SK-N-SH (cell line): ENCODE results near the gene ANO2. TPM values are rescaled to one million over a fixed set of nuclear protein-coding genes. Genes with fewer than 3 reads are reported as not detected.

ENCODE experiments used
- CTCF ChIA-PET: fragments of 300-600, 350-600 bp; formaldehyde crosslinking; extraction: SDS; loops from one replicate; lab custom pipeline; 2021; lab: Yijun Ruan, JAX
- POLR2A ChIA-PET: fragments of 350-600 bp; sonication (Branson Sonifier 250); formaldehyde crosslinking; extraction: SDS; loops from one replicate; lab custom pipeline; 2020; ENCODE audit warnings: antibody characterized with exemption, inconsistent platforms; lab: Yijun Ruan, JAX
- DNase-seq: peaks from one replicate; pipeline ENCODE4 v3.0.0; 2012
- H2AFZ ChIP-seq: fragments of 200-600 bp; sonication (generic); 2 replicates; pipeline ENCODE4 v1.8.1; 2016; ENCODE audit warnings: antibody characterized with exemption, mild to moderate bottlenecking, low read depth
- H3F3A ChIP-seq: fragments of 200-600 bp; sonication (generic); replicated peaks from 2 replicates; pipeline ENCODE3; 2016; ENCODE audit warnings: antibody characterized with exemption, mild to moderate bottlenecking; ENCODE audit not compliant: insufficient read depth
- H3K27ac ChIP-seq, 2 experiments: fragments of 200-500 bp in 1 of 2; fragments of 200-600 bp in 1 of 2; sonication (Bioruptor generic) in 1 of 2; sonication (generic), shearing (Covaris generic) in 1 of 2; 2 replicates each; pipeline versions ENCODE4 v1.5.1 to v1.6.1; 2014 to 2016; ENCODE audit warnings: low read depth in 2 of 2, inconsistent platforms in 1 of 2, low read length in 1 of 2, mild to moderate bottlenecking in 1 of 2, mixed read lengths in 1 of 2
- H3K27me3 ChIP-seq: fragments of 200-600 bp; sonication (generic), shearing (Covaris generic); 2 replicates; pipeline ENCODE4 v1.6.1; 2016; ENCODE audit warnings: mixed run types; ENCODE audit not compliant: insufficient read depth
- H3K36me3 ChIP-seq, 2 experiments: fragments of 200-500 bp in 1 of 2; fragments of 200-600 bp in 1 of 2; sonication (Bioruptor generic) in 1 of 2; sonication (generic) in 1 of 2; replicated peaks in 1 of 2; 2 replicates each; pipeline versions ENCODE3 to v1.5.1; 2014 to 2016; ENCODE audit warnings: low read length in 1 of 2, mild to moderate bottlenecking in 1 of 2; ENCODE audit not compliant: insufficient read depth in 2 of 2, control insufficient read depth in 1 of 2
- H3K4me1 ChIP-seq, 2 experiments: fragments of 200-500 bp in 1 of 2; fragments of 200-600 bp in 1 of 2; sonication (Bioruptor generic) in 1 of 2; sonication (generic), shearing (Covaris generic) in 1 of 2; 2 replicates each; pipeline versions ENCODE4 v1.5.1 to v1.6.1; 2014 to 2016; ENCODE audit warnings: low read depth in 1 of 2, low read length in 1 of 2, mixed run types in 1 of 2; ENCODE audit not compliant: insufficient read depth in 2 of 2, control insufficient read depth in 1 of 2
- H3K4me2 ChIP-seq: fragments of 200-600 bp; sonication (generic), shearing (Covaris generic); 2 replicates; pipeline ENCODE4 v1.6.1; 2017; ENCODE audit warnings: mixed run types
- H3K4me3 ChIP-seq, 2 experiments: fragments of 200-500 bp in 1 of 2; fragments of 200-600 bp in 1 of 2; sonication (Bioruptor generic) in 1 of 2; sonication (generic), shearing (Covaris generic) in 1 of 2; 2 replicates each; pipeline versions ENCODE4 v1.5.1 to v1.8.1; 2014 to 2016; ENCODE audit warnings: low read depth in 2 of 2, inconsistent platforms in 1 of 2, low read length in 1 of 2, mild to moderate bottlenecking in 1 of 2, mixed read lengths in 1 of 2, moderate library complexity in 1 of 2
- H3K79me2 ChIP-seq: fragments of 200-600 bp; sonication (generic); 2 replicates; pipeline ENCODE4 v1.8.1; 2017; ENCODE audit warnings: mild to moderate bottlenecking; ENCODE audit not compliant: insufficient read depth
- H3K9ac ChIP-seq: fragments of 200-600 bp; sonication (generic); 2 replicates; pipeline ENCODE4 v1.6.1; 2017; ENCODE audit warnings: mixed run types
- H3K9me2 ChIP-seq: fragments of 200-600 bp; sonication (generic); 2 replicates; pipeline ENCODE4 v1.6.1; 2017; ENCODE audit warnings: mixed run types
- H3K9me3 ChIP-seq: fragments of 200-600 bp; sonication (generic); 2 replicates; pipeline ENCODE4 v1.6.1; 2017; ENCODE audit warnings: mixed run types, mild to moderate bottlenecking, moderate library complexity
- H4K20me1 ChIP-seq: fragments of 200-600 bp; sonication (generic); 2 replicates; pipeline ENCODE4 v1.6.1; 2017; ENCODE audit warnings: mild to moderate bottlenecking, mixed run types; ENCODE audit not compliant: insufficient read depth
- CHD2 ChIP-seq: fragments of 150-350 bp; IDR thresholded peaks from 2 replicates; pipeline ENCODE4 v1.6.1; 2018; ENCODE audit warnings: low read length; ENCODE audit not compliant: partially characterized antibody
- ELF1 ChIP-seq: IDR thresholded peaks from 2 replicates; pipeline ENCODE4 v1.4.0; 2012
- EZH2phosphoT487 ChIP-seq: fragments of 200-600 bp; sonication (generic); IDR thresholded peaks from 2 replicates; pipeline ENCODE4 v1.6.1; 2017; ENCODE audit warnings: low read depth, mixed run types, mild to moderate bottlenecking, antibody characterized with exemption, moderate library complexity, borderline replicate concordance
- FOXJ3 ChIP-seq: sonication (generic); formaldehyde crosslinking; IDR thresholded peaks from 2 replicates; pipeline ENCODE4 v1.5.1; 2020; ENCODE audit warnings: mild to moderate bottlenecking, missing genetic modification reagents
- GABPA ChIP-seq: IDR thresholded peaks from 2 replicates; pipeline ENCODE4 v1.4.0; 2012; ENCODE audit warnings: low read depth, mild to moderate bottlenecking
- JUND ChIP-seq: IDR thresholded peaks from 2 replicates; pipeline ENCODE4 v1.4.0; 2012
- NFIC ChIP-seq: IDR thresholded peaks from 2 replicates; pipeline ENCODE4 v1.4.0; 2012; ENCODE audit warnings: borderline replicate concordance
- NRF1 ChIP-seq: IDR thresholded peaks from 2 replicates; pipeline ENCODE4 v1.6.1; 2012; ENCODE audit warnings: low read depth, mild to moderate bottlenecking, low read length
- POLR2AphosphoS5 ChIP-seq: IDR thresholded peaks from 2 replicates; pipeline ENCODE4 v1.6.1; 2012; ENCODE audit warnings: low read depth, low read length
- RCOR1 ChIP-seq: fragments of 150-350 bp; IDR thresholded peaks from 2 replicates; pipeline ENCODE4 v1.6.1; 2017; ENCODE audit warnings: antibody characterized with exemption, low read length
- RFX5 ChIP-seq: IDR thresholded peaks from 2 replicates; pipeline ENCODE4 v1.6.1; 2012; ENCODE audit warnings: mild to moderate bottlenecking, improper control_type of control experiment, low read length
- RXRA ChIP-seq: IDR thresholded peaks from 2 replicates; pipeline ENCODE4 v1.4.0; 2012; ENCODE audit warnings: low read depth, mild to moderate bottlenecking, borderline replicate concordance
- SIN3A ChIP-seq: IDR thresholded peaks from 2 replicates; pipeline ENCODE4 v1.6.1; 2012; ENCODE audit warnings: low read depth, mild to moderate bottlenecking, low read length, moderate library complexity, borderline replicate concordance
- SMC3 ChIP-seq: IDR thresholded peaks from 2 replicates; pipeline ENCODE4 v1.6.1; 2012; ENCODE audit warnings: low read depth, low read length, improper control_type of control experiment
- TAF1 ChIP-seq: IDR thresholded peaks from 2 replicates; pipeline ENCODE4 v1.6.1; 2012; ENCODE audit warnings: low read depth, mild to moderate bottlenecking, low read length, moderate library complexity, borderline replicate concordance
- WGBS: methylation state at CpG from one replicate; pipeline ENCODE4 v1.1.6; 2017; ENCODE audit warnings: low lambda C conversion rate; 5-methylcytosine and 5-hydroxymethylcytosine counted together
- polyA plus RNA-seq, 3 experiments: library from polyadenylated mRNA; depleted of rRNA; stranded (reverse); fragments of >200 nt; gene quantifications; 2 replicates each; pipeline ENCODE4 v1.2.3, GENCODE V29; 2012
- TF ChIP-seq, protein P1 (sequence below): fragments of 150-350 bp; IDR thresholded peaks from 2 replicates; pipeline ENCODE4 v1.6.1; 2017; ENCODE audit warnings: antibody characterized with exemption, low read length, low read depth, borderline replicate concordance
- TF ChIP-seq, protein P2 (sequence below): IDR thresholded peaks from 2 replicates; pipeline ENCODE4 v1.4.0; 2012; ENCODE audit warnings: low read depth

The ANO2 gene
- polyA plus RNA-seq, 1 of the 3 experiments (the other 2 are of a cell fraction) = not detected

- TF ChIP-seq, protein P1, sequence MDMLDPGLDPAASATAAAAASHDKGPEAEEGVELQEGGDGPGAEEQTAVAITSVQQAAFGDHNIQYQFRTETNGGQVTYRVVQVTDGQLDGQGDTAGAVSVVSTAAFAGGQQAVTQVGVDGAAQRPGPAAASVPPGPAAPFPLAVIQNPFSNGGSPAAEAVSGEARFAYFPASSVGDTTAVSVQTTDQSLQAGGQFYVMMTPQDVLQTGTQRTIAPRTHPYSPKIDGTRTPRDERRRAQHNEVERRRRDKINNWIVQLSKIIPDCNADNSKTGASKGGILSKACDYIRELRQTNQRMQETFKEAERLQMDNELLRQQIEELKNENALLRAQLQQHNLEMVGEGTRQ = no peak
Measured at GRCh38 chr12:5988088-5988487, 43.0 kb upstream of the ANO2 start (continued).

GRCh38 chr12:5987573-5987972 is 42.5 kb upstream of the ANO2 start:
- Histone ChIP-seq H2AFZ (no peak overlapping the region), H3F3A (no peaks in the 10 kb centered on the region), H3K79me2 (no peaks in the 10 kb centered on the region), H3K27ac (no peak overlapping the region), H3K9me2 (no peaks in the 10 kb centered on the region), H3K9me3 (no peaks in the 10 kb centered on the region), H3K27me3 (no peaks in the 10 kb centered on the region; the same call in 1 of the 2 replicates), H3K36me3 (no peaks in the 10 kb centered on the region), H4K20me1 (no peaks in the 10 kb centered on the region), H3K9ac (no peak overlapping the region), H3K4me1 (peaks cover 0 to 3% of the 10 kb centered on the region in 2 experiments; a peak in 1 of 4 replicates)
- WGBS = 42% methylated on average over 5 of the region's 5 CpGs
- DNase-seq = no peak
- TF ChIP-seq RXRA = no peak
- TF ChIP-seq GABPA = no peak
- TF ChIP-seq, all 33 proteins: peak for 0
- H3K4me2 ChIP-seq = no peak overlapping the region
- ChIA-PET CTCF (interaction anchor here (0.9 to 9.0 kb wide), 24 partner anchors 8 to 504 kb away, joined by 3 to 334 read pairs (median 13); partner anchors contain the start of gene CD9), POLR2A (interaction anchor here (0.7 kb wide), 1 partner anchor 167 kb away, joined by 3 read pairs; no protein-coding TSS in a partner anchor)
- no peak overlapping the region for H3K4me3 ChIP-seq

DNA sequence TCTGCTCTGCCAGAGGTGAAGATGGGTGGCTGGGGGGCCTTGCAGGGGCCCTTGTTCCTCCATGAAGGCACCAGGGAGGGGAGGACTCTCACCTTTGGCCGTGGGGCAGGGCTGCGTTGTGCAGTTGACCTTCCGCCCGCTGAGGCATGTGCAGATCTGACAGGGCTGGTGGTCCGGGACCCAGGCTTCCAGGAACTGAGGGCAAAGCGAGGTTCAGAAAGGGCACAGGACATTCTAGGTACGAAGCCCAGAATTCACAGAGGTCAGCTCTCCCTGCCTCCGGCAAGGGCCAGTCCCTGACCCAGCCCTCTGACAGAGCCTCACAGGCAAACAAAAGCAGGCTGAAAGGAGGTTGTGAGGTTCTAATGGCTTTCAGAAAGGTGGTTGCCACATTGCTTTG is 40.4 kb upstream of the ANO2 start:
- Histone ChIP-seq H3F3A (no peaks in the 10 kb centered on the region), H2AFZ (no peak overlapping the region), H4K20me1 (no peaks in the 10 kb centered on the region), H3K4me2 (no peak overlapping the region), H3K9ac (no peak overlapping the region), H3K4me1 (peaks cover 0 to 3% of the 10 kb centered on the region in 2 experiments; a peak in 1 of 4 replicates), H3K9me2 (no peaks in the 10 kb centered on the region), H3K9me3 (no peaks in the 10 kb centered on the region), H3K36me3 (no peaks in the 10 kb centered on the region), H3K79me2 (no peaks in the 10 kb centered on the region), H3K27me3 (no peaks in the 10 kb centered on the region; the same call in 1 of the 2 replicates), H3K4me3 (no peak overlapping the region), H3K27ac (no peak overlapping the region)
- ChIA-PET CTCF (no interaction called here), POLR2A (no interaction called here)
- WGBS = 58% methylated on average over 7 of the region's 8 CpGs
- DNase-seq = no peak
- TF ChIP-seq RFX5 (no peak), EZH2phosphoT487 (no peak), ELF1 (no peak), NFIC (no peak), GABPA (no peak), RCOR1 (no peak), TAF1 (no peak), SIN3A (no peak), SMC3 (no peak), FOXJ3 (CRISPR knock-in tag) (no peak), CHD2 (no peak), POLR2AphosphoS5 (no peak), NRF1 (no peak), JUND (no peak)
- TF ChIP-seq, protein P1 = no peak
- TF ChIP-seq, protein P2, sequence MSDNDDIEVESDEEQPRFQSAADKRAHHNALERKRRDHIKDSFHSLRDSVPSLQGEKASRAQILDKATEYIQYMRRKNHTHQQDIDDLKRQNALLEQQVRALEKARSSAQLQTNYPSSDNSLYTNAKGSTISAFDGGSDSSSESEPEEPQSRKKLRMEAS = no peak
